ENCODE measurements around the gene KIF21A.

DNA sequence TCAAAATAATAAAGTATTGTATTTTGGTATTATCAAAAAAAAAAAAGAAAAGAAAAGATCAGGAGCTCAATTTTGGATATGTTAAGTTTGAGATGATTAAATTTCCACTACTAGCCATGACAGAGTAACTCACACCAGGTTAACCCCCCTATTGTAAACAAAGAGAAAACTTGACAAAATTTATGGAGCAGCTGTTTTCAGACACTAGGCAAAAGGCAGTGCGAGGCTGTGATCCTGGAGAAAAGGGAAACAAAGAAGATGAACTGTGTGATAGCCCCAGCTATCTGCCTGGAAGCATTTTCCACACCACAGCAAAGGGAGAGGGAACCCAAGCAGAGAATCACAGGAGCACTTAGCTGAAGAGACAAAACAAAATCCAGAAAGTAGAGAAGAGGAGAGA is 145.0 kb downstream of the KIF21A start:
- no peak for TF ChIP-seq POLR2A (IDR thresholded peaks at IDR 0.05)
- no peak for TF ChIP-seq CTCF (IDR thresholded peaks at IDR 0.05)
